ENCODE results near the gene RYK.
A peak's percentile ranks its signal among the peaks of the same experiment; 100 is the strongest.

GRCh38 chr3:134161898-134162615 is 88.6 kb downstream of the RYK start:
- TF ChIP-seq CTCF (IDR thresholded peaks at IDR 0.05) (no peak), CBFB (CRISPR knock-in tag; IDR thresholded peaks at IDR 0.05; ENCODE audit: low read depth) (no peak), ETV6 (CRISPR knock-in tag; IDR thresholded peaks at IDR 0.05) (no peak), TEAD1 (CRISPR knock-in tag; IDR thresholded peaks at IDR 0.05) (no peak), NR3C1 (CRISPR knock-in tag; conservative IDR thresholded peaks at IDR 0.05; ENCODE audit: low read depth) (no peak), NR1H2 (CRISPR knock-in tag; IDR thresholded peaks at IDR 0.05) (no peak), FOXP4 (CRISPR knock-in tag; IDR thresholded peaks at IDR 0.05) (no peak), SP1 (CRISPR knock-in tag; conservative IDR thresholded peaks at IDR 0.05) (no peak), USF2 (CRISPR knock-in tag; IDR thresholded peaks at IDR 0.05) (peak; percentile 47), JAZF1 (CRISPR knock-in tag; IDR thresholded peaks at IDR 0.05) (no peak), MXD4 (CRISPR knock-in tag; IDR thresholded peaks at IDR 0.05; ENCODE audit: borderline replicate concordance) (no peak), GRHL2 (CRISPR knock-in tag; IDR thresholded peaks at IDR 0.05; ENCODE audit: insufficient replicate concordance, severe bottlenecking) (no peak), SOX15 (CRISPR knock-in tag; IDR thresholded peaks at IDR 0.05) (no peak)
